Activated CD8-positive, alpha-beta memory T cell treated with anti-CD3 and anti-CD28 coated beads, Interleukin-2, amount 50 U/mL, for 4 hours (primary cell): ENCODE results near the gene ADGRG4.

Source experiments
- DNase-seq: peaks from one replicate; pipeline ENCODE4 v3.0.0-alpha.2; 2020

Gene ADGRG4

GRCh38 chrX:136295380-136295779, 5.4 kb upstream of the ADGRG4 start:
- no peak for DNase-seq

GRCh38 chrX:136303041-136303440, 2.3 kb downstream of the ADGRG4 start:
- no peak for DNase-seq

DNA sequence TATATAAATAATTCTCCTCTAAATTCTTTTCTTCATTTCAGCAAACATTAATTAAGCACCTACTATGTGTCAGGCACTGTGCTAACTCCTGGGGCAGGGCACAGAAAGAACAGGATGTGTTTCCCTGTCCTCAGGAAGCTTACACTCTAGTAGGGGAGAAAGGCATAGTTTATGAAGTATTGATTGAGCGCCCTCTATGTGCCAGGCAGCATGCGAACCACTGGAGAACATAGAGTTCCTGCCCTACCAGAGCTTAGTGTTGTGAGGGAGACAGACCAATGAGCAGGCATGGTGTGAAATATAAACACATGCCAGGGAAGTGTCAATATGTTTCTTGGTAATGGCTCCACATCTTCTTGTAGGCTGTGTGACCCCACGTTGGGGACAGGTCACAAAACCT, 3.7 kb downstream of the ADGRG4 start:
- DNase-seq: no peak

GRCh38 chrX:136306182-136306581, 5.4 kb downstream of the ADGRG4 start:
- DNase-seq: no peak

DNA sequence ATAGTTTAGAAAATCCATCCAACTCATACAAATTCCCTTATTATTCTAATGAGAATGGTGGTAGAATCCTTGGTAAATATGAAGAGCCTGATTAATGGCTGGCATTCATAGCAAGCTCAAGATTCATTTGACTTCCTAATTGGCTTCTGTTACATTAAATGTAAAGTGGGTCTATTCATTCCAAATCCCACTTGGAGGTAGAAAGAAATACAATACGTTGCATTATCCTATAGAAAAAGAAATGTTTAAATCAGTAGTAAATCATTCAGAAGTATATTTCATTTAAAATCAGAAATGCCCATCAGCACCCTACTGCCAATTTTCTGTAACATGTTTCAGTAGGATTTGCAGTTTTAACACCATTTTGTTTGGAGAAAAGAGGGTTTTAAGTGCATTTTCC, 6.7 kb downstream of the ADGRG4 start:
- DNase-seq: no peak

DNA sequence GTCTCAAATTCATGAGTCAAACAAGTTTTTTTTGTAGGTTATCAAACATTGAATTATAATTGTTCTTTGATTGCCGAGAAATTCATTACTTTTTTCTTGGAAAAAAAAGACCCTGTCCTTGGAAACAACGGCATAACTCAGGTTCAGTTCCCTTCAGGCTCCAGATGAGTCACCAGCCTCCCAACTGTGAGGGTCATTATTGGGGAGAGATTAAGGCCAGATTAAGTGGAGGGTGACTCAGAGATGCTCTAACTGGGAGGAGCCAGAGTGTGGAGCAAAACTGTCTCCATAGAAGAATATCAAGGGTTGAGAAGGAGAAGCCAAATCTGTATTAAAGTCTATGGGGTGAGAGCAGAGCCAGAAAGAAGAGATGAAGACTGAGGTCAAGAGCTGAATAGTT, 9.6 kb downstream of the ADGRG4 start:
- DNase-seq: no peak

DNA sequence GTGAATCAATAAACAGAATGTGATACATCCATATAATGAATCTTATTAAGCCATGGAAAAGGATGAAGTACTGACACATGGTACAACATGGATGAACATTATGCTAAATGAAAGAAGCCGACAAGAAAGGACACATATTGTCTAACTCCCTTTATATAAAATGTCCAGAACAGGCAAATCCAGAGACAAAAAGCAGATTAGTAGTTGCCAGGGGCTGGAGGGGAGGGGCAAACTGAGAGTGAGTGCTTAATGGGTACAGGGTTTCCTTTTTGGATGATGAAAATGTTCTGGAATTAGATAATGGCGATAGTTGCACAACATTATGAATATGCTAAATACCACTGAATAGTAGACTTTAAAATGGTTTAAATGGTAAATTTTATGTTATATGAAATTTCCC, 17.4 kb downstream of the ADGRG4 start:
- DNase-seq: no peak

DNA sequence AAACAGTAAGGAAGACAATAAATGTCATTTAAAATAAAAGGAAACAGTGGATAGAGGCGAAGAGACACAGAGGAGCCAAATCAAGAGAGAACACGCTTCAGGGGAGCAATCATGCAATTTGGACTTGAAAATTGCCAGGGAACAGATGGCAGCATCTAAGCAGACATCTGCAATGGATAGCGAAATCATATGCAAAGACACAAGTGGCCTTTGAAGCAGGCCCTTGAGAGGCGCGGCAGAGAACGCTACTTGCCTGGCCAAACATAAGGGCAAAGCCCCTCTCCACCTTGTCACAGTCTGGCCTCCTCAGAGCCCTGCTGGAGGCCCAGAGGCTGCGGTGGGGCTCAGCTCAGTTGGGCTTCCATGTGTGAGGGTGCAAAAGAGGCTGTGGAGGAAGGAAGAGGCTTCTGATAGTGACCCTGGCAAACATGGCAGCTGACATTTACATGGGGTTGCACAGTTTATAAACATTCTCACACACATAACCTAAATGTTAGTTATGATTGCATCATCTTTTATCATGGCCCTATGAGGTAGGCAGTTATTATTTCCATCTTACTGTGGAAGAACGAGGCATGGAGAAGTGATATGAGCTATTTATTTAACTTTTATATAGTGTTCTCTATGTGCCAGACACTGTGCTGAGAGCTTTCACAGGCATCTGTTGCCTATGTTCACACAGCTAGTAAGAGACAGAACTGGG, 18.3 kb downstream of the ADGRG4 start:
- DNase-seq: no peak

DNA sequence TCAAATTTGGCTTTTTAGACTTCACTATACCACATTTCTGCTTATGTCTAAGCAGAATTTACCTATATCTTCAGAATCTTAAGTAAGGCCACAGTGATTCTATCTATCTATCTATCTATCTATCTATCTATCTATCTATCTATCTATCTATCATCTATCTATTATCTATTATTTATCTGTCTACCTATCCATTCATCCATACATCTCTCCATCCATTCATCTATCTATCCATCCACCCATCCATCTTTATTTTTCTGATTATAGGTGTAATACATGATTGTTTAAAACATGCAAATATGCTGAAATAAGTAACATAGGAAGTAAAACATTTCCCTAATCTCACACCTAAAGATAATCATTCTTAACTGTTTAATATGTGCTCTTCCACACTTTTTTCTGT, 18.8 kb downstream of the ADGRG4 start:
- DNase-seq: no peak

DNA sequence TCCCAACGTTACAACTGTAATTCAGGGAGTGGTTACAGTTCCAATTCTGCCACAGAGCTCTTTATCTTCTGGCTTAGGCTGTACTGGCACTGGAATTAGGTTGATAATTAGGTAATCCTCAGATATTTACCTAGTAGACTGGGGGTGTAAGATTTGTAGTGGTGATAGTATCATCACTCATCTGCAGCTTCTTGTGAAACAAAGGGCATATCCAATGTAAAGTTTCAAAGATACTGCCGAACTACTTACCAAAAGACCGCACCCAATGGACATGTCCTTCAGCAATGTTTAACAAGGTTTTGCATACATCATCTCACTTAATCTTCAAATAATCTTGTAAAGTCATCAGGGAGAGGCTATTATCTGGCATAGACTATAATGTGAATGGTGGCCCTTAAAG, 20.8 kb downstream of the ADGRG4 start:
- no peak for DNase-seq

DNA sequence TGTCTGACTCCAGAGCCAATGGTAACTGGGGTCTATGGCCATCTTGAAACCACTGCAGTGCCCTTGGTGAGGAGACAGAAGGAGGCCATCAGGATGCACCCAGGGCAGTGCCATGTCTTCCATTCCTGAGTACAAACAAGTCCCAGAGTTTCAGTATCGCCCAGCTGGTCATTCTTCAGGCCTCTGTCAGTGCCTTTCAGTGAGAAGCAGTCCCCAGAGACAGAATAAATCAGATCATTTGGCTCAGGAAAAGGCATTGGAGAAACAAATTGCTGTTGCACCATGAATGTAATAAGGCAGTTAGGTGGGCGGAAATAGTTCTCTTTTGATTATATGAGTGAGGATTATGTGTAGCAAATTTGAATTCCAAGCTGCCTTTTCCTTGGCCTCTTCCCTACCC, 21.3 kb downstream of the ADGRG4 start:
- no peak for DNase-seq

DNA sequence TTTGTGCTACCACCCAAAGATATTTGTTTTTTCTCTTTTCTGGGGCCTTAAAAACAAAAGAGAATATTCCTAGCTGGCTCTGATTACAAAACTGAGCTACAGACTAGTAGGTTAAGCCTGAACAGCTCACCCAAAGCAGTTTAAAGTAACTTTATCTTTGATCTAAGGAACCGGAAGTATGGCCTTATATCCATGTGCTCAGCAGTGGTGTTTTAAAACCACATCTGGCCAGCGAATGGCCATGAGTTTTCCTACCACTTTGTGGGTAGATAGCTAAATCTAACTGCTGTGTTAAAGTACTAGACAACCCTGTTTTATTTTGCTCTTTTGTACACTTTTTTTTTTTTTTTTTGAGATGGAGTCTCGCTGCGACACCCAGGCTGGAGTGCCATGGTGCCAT, 24.6 kb downstream of the ADGRG4 start:
- no peak for DNase-seq

GRCh38 chrX:136328933-136329332, 28.2 kb downstream of the ADGRG4 start:
- no peak for DNase-seq

DNA sequence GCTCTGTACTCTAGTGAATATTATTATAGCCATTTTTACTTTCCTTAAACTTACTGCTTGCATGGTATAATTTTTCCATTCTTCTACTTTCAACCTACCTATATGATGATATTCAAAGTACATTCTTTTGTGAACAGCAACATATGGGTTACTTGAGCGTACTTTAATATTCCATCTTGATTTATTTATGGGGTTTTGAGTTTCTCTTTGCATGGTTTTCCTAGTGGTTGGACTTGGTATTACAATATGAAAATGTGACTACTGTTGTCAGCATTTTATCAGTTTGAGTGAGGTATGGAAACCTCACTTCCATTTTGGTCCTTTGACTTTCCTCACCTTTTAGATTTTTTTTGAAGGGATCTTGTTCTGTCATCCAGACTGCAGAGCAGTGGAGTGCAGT, 35.9 kb downstream of the ADGRG4 start:
- DNase-seq: no peak

- no peak for DNase-seq
These were observed 38.9 kb downstream of the ADGRG4 start for GRCh38 chrX:136339702-136340101.

DNA sequence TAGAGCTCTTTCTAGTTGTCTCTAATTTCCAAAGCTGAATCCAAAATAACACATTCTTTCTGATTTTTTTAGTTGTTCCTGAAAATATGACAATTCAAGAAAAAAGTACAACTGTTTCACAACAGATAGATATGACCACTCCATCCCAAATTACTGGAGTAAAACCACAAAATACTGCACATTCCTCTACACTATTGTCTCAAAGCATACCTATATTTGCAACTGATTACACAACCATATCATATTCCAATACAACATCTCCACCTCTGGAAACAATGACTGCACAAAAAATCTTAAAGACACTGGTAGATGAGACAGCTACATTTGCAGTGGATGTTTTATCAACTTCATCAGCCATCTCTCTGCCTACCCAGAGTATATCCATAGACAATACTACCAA, 43.6 kb downstream of the ADGRG4 start:
- DNase-seq: no peak

GRCh38 chrX:136346506-136346905, 45.7 kb downstream of the ADGRG4 start:
- no peak for DNase-seq

- DNase-seq: no peak
These were observed 46.9 kb downstream of the ADGRG4 start for GRCh38 chrX:136347706-136348105.

- DNase-seq: no peak
These were observed 52.8 kb downstream of the ADGRG4 start for GRCh38 chrX:136353526-136354093.

DNA sequence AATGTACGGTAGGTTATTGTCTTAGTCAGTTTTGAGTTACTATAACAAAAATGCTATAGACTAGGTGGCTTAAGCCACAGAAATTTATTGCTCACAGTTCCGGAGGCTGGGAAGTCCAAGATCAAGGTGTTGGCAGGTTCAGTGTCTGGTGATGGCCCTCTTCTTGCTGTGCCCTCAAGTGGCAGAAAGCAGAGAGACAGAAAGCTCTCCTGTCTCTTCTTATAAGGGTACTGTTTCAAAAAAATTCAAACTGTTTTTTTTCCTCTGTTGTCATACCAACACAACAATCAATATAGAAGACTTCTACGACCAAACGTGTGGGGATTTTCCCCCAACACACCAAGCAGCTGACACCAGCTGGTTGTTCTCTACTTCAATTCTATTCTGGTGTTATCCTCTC, 53.4 kb downstream of the ADGRG4 start:
- no peak for DNase-seq

- DNase-seq: no peak
These were observed 68.6 kb downstream of the ADGRG4 start for GRCh38 chrX:136369377-136369776.

- DNase-seq: no peak
These were observed 76.0 kb downstream of the ADGRG4 start for GRCh38 chrX:136376713-136377112.

DNA sequence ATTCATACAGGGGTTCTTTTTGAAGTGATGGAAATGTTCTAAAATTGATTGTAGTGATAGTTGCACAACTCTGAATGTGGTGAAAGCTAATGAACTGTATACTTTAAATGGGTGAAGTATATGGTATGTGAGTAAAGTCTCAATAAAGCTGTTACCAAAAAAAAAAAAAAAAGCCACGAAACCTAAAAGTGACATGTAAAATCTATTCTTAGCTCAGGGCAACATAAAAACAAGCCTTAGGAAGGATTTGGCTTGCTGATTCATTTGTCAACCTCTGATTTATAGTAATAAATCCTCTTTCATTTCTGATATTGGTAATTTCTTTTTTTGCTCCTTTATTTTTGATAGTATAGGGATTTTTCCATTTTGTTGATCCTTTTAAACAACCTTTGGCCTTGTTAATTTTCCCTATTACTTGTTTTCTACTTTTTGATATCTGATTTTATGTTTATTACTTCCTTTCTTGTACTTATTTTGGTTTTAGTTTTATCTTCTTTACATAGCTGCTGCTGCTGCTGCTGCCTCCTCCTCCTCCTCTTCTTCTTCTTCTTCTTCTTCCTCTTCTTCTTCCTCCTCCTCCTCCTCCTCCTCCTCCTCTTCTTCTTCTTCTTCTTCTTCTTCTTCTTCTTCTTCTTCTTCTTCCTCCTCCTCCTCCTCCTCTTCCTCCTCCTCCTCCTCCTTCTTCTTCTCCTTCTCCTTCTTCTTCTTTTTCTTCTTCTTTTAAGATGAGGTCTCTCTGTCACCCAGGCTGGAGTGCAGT, 79.4 kb downstream of the ADGRG4 start:
- DNase-seq: no peak

DNA sequence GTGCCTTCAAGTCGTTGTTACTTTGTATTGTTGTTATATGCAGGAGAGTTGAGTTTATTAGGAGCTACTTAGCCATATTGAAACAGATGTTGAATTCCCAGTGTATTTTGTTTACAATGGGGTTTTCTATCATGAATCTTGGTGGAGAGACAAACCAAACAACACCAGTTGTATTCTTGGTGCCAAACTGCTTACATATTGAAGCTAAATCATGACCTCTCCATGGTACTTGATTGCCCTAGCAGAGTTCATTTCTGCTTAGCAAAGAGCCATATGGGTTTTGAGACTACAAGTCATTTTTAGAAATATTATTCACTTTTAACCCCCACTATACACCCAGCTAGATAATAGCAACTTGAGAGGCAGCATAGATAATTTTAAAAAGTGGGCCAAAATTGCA, 85.4 kb downstream of the ADGRG4 start:
- no peak for DNase-seq
